HEK293 (cell line): Measurements from ENCODE around the gene OSTM1.

Experiments
- ZNF121 ChIP-seq: fragments of 450-650 bp; formaldehyde crosslinking; IDR thresholded peaks from 2 replicates; pipeline ENCODE4 v1.5.1; 2016; ENCODE audit warnings: missing biosample characterization, missing genetic modification characterization
- ZNF391 ChIP-seq: fragments of 450-650 bp; formaldehyde crosslinking; IDR thresholded peaks from 2 replicates; pipeline ENCODE4 v1.5.1; 2016; ENCODE audit warnings: low read depth, missing biosample characterization, missing genetic modification characterization, borderline replicate concordance
- ZNF514 ChIP-seq: fragments of 450-650 bp; formaldehyde crosslinking; IDR thresholded peaks from 2 replicates; pipeline ENCODE4 v1.5.1; 2016; ENCODE audit warnings: missing biosample characterization, missing genetic modification characterization
- ZNF530 ChIP-seq: fragments of 450-650 bp; formaldehyde crosslinking; IDR thresholded peaks from 2 replicates; pipeline ENCODE4 v1.5.1; 2016; ENCODE audit warnings: low read depth, missing biosample characterization, missing genetic modification characterization
- ZNF585B ChIP-seq: fragments of 450-650 bp; formaldehyde crosslinking; IDR thresholded peaks from 2 replicates; pipeline ENCODE4 v1.5.1; 2016; ENCODE audit warnings: missing biosample characterization, missing genetic modification characterization
- ZNF747 ChIP-seq: fragments of 450-650 bp; formaldehyde crosslinking; IDR thresholded peaks from 2 replicates; pipeline ENCODE4 v1.5.1; 2016; ENCODE audit warnings: missing biosample characterization, missing genetic modification characterization

DNA sequence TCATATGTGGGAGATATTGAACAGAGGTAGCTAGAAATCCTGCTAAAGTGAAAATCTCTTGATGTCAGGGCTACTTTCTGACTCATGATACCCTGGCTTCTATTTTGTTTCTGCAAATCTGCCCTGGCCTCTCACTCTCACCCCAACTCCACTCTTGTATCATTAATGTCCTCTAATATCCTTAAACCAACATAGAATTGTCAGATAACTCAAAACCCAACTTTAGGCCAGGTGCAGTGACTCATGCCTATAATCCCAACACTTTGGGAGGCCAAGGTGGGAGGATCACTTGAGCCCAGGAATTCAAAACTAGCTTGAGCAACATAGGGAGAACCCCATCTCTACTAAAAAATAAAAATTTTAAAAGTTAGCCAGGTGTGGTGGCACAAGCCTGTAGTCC lies 33.8 kb upstream of the OSTM1 start:
- TF ChIP-seq ZNF585B (tag by site-specific recombination) (no peak), ZNF530 (tag by site-specific recombination) (no peak), ZNF121 (tag by site-specific recombination) (no peak), ZNF391 (tag by site-specific recombination) (no peak), ZNF747 (tag by site-specific recombination) (no peak), ZNF514 (tag by site-specific recombination) (no peak)
